Astrocyte (in vitro differentiated cells and primary cell): ENCODE measurements around the gene CES2.

Experiments
- EZH2 ChIP-seq: IDR thresholded peaks from 2 replicates; pipeline ENCODE4 v1.6.1; 2012; ENCODE audit warnings: mild to moderate bottlenecking, low read length, inconsistent platforms; ENCODE audit not compliant: insufficient read depth
- TF ChIP-seq, protein P1 (sequence below): IDR thresholded peaks from 2 replicates; pipeline ENCODE4 v1.5.1; 2011; ENCODE audit warnings: low read depth, mild to moderate bottlenecking, inconsistent platforms, low read length, moderate library complexity; ENCODE audit not compliant: insufficient read depth

DNA sequence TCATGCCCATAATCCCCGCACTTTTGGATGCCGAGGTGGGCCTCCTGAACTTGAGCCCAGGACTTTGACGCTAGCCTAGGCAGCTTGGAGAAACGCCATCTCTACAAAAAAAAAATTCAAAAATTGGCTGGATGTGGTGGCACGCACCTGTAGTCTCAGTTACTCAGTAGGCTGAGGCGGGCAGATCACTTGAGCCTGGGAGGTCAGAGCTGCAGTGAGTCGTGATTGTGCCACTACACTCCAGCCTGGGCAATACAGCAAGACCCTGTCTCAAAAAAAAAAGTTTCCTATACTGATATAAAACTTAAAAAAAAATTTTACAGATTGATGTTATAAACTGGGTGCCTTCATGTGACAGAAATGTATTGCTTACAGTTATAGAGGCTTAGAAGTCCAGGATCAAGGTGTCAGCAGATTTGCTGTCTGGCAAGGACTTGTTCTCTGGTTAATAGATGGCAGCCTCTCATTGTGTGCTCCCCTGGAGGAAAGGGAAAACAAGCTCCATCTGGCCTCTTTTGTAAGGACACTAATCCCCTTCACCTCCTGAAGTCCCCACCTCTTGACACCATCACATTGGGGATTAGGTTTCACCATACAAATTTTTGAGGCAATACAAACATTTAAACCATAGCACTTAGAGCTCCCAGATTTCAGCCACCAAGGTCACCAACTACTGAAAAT, 17.3 kb downstream of the CES2 start:
- TF ChIP-seq, protein P1, sequence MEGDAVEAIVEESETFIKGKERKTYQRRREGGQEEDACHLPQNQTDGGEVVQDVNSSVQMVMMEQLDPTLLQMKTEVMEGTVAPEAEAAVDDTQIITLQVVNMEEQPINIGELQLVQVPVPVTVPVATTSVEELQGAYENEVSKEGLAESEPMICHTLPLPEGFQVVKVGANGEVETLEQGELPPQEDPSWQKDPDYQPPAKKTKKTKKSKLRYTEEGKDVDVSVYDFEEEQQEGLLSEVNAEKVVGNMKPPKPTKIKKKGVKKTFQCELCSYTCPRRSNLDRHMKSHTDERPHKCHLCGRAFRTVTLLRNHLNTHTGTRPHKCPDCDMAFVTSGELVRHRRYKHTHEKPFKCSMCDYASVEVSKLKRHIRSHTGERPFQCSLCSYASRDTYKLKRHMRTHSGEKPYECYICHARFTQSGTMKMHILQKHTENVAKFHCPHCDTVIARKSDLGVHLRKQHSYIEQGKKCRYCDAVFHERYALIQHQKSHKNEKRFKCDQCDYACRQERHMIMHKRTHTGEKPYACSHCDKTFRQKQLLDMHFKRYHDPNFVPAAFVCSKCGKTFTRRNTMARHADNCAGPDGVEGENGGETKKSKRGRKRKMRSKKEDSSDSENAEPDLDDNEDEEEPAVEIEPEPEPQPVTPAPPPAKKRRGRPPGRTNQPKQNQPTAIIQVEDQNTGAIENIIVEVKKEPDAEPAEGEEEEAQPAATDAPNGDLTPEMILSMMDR: no peak
- no peak for TF ChIP-seq EZH2
